Measurements from ENCODE around the gene PITPNB.

The PITPNB gene

DNA sequence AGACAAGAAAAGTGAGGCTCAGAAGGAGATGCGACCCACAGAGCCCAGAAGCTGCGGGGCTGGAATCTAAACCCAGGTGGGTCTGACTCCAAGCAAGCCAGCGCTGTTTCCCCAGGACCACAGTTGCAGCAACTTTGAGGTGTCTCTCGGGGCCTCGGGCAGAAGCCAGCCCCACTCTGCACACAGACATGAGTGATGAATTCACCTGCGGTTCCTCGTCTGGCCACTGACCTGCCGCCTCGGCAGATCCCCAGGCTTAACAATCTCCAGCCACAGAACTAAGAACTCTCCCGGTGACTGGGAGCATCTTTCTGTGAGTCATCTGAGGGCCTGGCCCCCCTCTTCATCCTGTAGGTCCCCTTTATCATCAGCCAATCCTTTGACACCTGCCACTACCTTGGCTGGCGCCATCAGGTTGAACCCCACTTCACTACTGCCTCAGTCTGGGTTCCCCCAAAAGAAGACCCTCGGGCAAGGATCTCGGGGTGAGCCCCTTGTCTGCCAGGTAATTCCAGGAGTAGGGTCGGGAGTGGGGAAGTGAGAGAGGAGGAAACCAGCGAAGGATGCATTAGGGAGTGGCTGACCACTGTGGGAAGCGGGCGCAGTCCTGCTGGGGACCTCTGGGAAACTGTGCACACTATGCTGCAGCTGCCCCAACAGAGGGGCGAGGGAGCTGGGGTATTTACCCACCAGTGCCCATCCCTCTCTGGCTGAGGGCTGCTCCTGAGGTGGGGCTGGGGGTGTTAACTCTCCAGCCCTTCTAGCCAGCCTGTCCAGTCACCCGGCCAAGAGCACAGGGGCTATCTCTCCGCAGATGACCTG lies 84.5 kb downstream of the PITPNB start:
- Histone ChIP-seq H3K9me3 (ENCODE audit: insufficient read depth, low read length) (peaks cover 9% of the 10 kb centered on the region), H3K4me1 (ENCODE audit: insufficient read depth, insufficient read length) (peaks cover 17% of the 10 kb centered on the region), H3K4me3 (ENCODE audit: insufficient read length, low read depth) (no peak overlapping the region), H3K27me3 (ENCODE audit: insufficient read depth, insufficient read length) (no peaks in the 10 kb centered on the region), H3K36me3 (ENCODE audit: insufficient read depth, insufficient read length, low read length) (no peaks in the 10 kb centered on the region), H3K9ac (ENCODE audit: insufficient read length, low read depth) (peak overlapping the region; percentile 18)
- no peak for DNase-seq (ENCODE audit: low read depth, low spot score)
- TF ChIP-seq SUZ12 (IDR thresholded peaks at IDR 0.05; ENCODE audit: extremely low read depth, insufficient read depth, insufficient read length) (no peak), YY1 (IDR thresholded peaks at IDR 0.05; ENCODE audit: insufficient read depth, insufficient read length) (no peak), ZNF274 (IDR thresholded peaks at IDR 0.05; ENCODE audit: low read depth, low read length) (no peak)

DNA sequence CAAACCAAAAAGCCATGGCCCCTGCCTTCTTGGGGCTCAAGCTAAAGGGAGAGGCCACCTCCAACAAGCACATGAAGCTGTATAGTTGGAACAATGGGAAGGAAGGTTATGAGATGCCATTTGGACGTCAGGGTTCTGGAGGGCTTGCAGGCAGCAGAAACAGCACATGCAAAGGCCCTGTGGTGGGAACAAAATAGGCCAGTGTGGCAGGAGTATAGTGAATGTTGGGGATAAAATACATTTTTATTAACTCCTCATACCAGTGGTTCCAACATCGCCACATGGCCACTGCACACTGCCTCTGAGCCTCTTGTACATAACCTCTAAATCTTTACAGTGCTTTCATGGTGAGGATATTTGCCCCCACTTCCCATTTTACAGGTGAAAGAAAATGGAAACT lies 85.3 kb downstream of the PITPNB start:
- no peak for TF ChIP-seq ZNF274 (IDR thresholded peaks at IDR 0.05; ENCODE audit: low read depth, low read length)
- H3K4me3 ChIP-seq (ENCODE audit: insufficient read length, low read depth), result no peak overlapping the region
- no peaks in the 10 kb centered on the region for H3K27me3 ChIP-seq (ENCODE audit: insufficient read depth, insufficient read length)
- H3K4me1 ChIP-seq (ENCODE audit: insufficient read depth, insufficient read length), result peaks cover 17% of the 10 kb centered on the region
- H3K9me3 ChIP-seq (ENCODE audit: insufficient read depth, low read length), result peaks cover 9% of the 10 kb centered on the region
- no peak for DNase-seq (ENCODE audit: low read depth, low spot score)
- no peaks in the 10 kb centered on the region for H3K36me3 ChIP-seq (ENCODE audit: insufficient read depth, insufficient read length, low read length)
- no peak overlapping the region for H3K9ac ChIP-seq (ENCODE audit: insufficient read length, low read depth)

DNA sequence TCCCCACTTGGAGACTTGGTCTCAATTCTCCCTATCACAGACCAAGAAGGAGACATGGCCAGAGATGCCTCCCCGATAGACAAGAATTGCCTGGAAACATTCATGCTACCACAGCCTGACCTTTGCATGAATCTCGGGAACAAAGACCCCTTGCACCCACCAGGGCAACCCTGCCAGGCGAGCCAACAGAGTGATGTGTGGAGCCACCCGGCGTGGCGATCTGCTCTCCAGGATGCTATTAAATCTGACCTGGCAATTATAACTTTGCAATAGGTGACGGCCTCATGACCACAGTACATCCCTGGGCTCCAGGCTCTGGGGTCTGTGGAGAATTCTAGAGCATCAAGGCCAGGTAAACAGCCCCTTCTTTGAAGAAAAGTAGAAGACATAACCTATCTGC lies 86.5 kb downstream of the PITPNB start:
- Histone ChIP-seq H3K9ac (ENCODE audit: insufficient read length, low read depth) (no peak overlapping the region), H3K27me3 (ENCODE audit: insufficient read depth, insufficient read length) (no peaks in the 10 kb centered on the region), H3K4me3 (ENCODE audit: insufficient read length, low read depth) (no peak overlapping the region), H3K4me1 (ENCODE audit: insufficient read depth, insufficient read length) (peaks cover 17% of the 10 kb centered on the region), H3K36me3 (ENCODE audit: insufficient read depth, insufficient read length, low read length) (no peaks in the 10 kb centered on the region), H3K9me3 (ENCODE audit: insufficient read depth, low read length) (peaks cover 2% of the 10 kb centered on the region)
- no peak for DNase-seq (ENCODE audit: low read depth, low spot score)
- TF ChIP-seq YY1 (IDR thresholded peaks at IDR 0.05; ENCODE audit: insufficient read depth, insufficient read length) (no peak), ZNF274 (IDR thresholded peaks at IDR 0.05; ENCODE audit: low read depth, low read length) (no peak)

- Histone ChIP-seq H3K36me3 (ENCODE audit: insufficient read depth, insufficient read length, low read length) (no peaks in the 10 kb centered on the region), H3K4me1 (ENCODE audit: insufficient read depth, insufficient read length) (peaks cover 9% of the 10 kb centered on the region), H3K9ac (ENCODE audit: insufficient read length, low read depth) (peak overlapping the region; percentile 46), H3K4me3 (ENCODE audit: insufficient read length, low read depth) (no peak overlapping the region), H3K27me3 (ENCODE audit: insufficient read depth, insufficient read length) (no peaks in the 10 kb centered on the region), H3K9me3 (ENCODE audit: insufficient read depth, low read length) (no peaks in the 10 kb centered on the region)
- no peak for TF ChIP-seq SUZ12 (IDR thresholded peaks at IDR 0.05; ENCODE audit: extremely low read depth, insufficient read depth, insufficient read length)
- no peak for TF ChIP-seq YY1 (IDR thresholded peaks at IDR 0.05; ENCODE audit: insufficient read depth, insufficient read length)
- DNase-seq (ENCODE audit: low read depth, low spot score), result no peak
Measured at GRCh38 chr22:27829620-27830019, 89.4 kb downstream of the PITPNB start.

GRCh38 chr22:27827604-27828587 lies 91.2 kb downstream of the PITPNB start:
- no peak overlapping the region for H3K9ac ChIP-seq (ENCODE audit: insufficient read length, low read depth)
- no peaks in the 10 kb centered on the region for H3K36me3 ChIP-seq (ENCODE audit: insufficient read depth, insufficient read length, low read length)

DNA sequence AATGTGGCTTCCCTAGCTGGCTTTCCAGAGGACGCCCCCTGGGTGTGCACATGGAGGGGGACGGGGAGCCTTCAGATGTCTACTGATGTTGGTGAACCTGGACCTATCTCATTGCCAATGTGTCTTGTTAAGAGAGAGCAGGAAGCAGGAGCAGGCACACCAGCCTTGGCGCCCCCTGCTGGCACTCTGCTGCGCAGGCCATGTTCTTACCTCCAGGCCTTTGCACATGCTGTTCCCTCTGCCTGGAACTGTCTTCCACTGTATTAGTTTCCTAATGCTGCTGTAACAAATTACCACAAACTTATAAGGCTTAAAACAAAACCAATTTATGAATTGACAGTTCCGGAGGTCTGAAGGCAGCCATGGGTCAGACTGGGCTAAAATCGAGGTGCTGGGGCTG lies 93.9 kb downstream of the PITPNB start:
- no peak for DNase-seq (ENCODE audit: low read depth, low spot score)
- no peaks in the 10 kb centered on the region for H3K27me3 ChIP-seq (ENCODE audit: insufficient read depth, insufficient read length)
- no peaks in the 10 kb centered on the region for H3K36me3 ChIP-seq (ENCODE audit: insufficient read depth, insufficient read length, low read length)
- no peak overlapping the region for H3K4me3 ChIP-seq (ENCODE audit: insufficient read length, low read depth)
- TF ChIP-seq YY1 (IDR thresholded peaks at IDR 0.05; ENCODE audit: insufficient read depth, insufficient read length) (no peak), ZNF274 (IDR thresholded peaks at IDR 0.05; ENCODE audit: low read depth, low read length) (no peak), SUZ12 (IDR thresholded peaks at IDR 0.05; ENCODE audit: extremely low read depth, insufficient read depth, insufficient read length) (no peak)
- no peak overlapping the region for H3K9ac ChIP-seq (ENCODE audit: insufficient read length, low read depth)
- peaks cover 6% of the 10 kb centered on the region for H3K4me1 ChIP-seq (ENCODE audit: insufficient read depth, insufficient read length)
- no peaks in the 10 kb centered on the region for H3K9me3 ChIP-seq (ENCODE audit: insufficient read depth, low read length)

More at GRCh38 chr22:27827604-27828587, 91.2 kb downstream of the PITPNB start:
- Histone ChIP-seq H3K4me1 (ENCODE audit: insufficient read depth, insufficient read length) (peaks cover 11% of the 10 kb centered on the region), H3K27me3 (ENCODE audit: insufficient read depth, insufficient read length) (no peaks in the 10 kb centered on the region), H3K9me3 (ENCODE audit: insufficient read depth, low read length) (no peaks in the 10 kb centered on the region), H3K4me3 (ENCODE audit: insufficient read length, low read depth) (no peak overlapping the region)
- no peak for DNase-seq (ENCODE audit: low read depth, low spot score)
- TF ChIP-seq ZNF274 (IDR thresholded peaks at IDR 0.05; ENCODE audit: low read depth, low read length) (no peak), YY1 (IDR thresholded peaks at IDR 0.05; ENCODE audit: insufficient read depth, insufficient read length) (no peak), SUZ12 (IDR thresholded peaks at IDR 0.05; ENCODE audit: extremely low read depth, insufficient read depth, insufficient read length) (no peak)

DNA sequence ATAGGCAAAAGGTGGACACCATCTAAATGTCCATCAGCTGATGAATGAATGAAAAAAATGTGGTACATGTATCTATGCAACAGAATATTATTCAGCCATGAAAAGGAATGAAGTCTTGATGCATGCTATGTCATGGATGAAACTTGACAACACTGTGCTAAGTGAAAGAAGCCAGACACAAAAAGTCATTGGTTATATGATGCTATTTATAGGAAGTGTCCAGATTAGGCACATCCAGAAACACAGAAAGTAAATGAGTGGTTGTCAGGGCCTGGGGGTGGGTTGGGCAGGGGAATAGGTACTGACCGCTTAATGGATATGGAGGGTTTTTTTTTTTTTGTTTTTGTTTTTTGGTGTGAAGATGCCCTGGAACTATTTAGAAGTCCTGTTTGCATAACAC lies 95.8 kb downstream of the PITPNB start:
- TF ChIP-seq YY1 (IDR thresholded peaks at IDR 0.05; ENCODE audit: insufficient read depth, insufficient read length), result no peak
- no peak for TF ChIP-seq ZNF274 (IDR thresholded peaks at IDR 0.05; ENCODE audit: low read depth, low read length)
- no peak for TF ChIP-seq SUZ12 (IDR thresholded peaks at IDR 0.05; ENCODE audit: extremely low read depth, insufficient read depth, insufficient read length)
- DNase-seq (ENCODE audit: low read depth, low spot score), result no peak
- Histone ChIP-seq H3K4me3 (ENCODE audit: insufficient read length, low read depth) (no peak overlapping the region), H3K4me1 (ENCODE audit: insufficient read depth, insufficient read length) (peaks cover 2% of the 10 kb centered on the region), H3K9me3 (ENCODE audit: insufficient read depth, low read length) (no peaks in the 10 kb centered on the region), H3K36me3 (ENCODE audit: insufficient read depth, insufficient read length, low read length) (no peaks in the 10 kb centered on the region), H3K9ac (ENCODE audit: insufficient read length, low read depth) (no peak overlapping the region), H3K27me3 (ENCODE audit: insufficient read depth, insufficient read length) (no peaks in the 10 kb centered on the region)

Data from NT2/D1 (cell line).